ENCODE data around the gene FOXF1. TPM values are rescaled to one million over a fixed set of nuclear protein-coding genes. Genes with fewer than 3 reads are reported as not detected.
A peak's percentile ranks its signal among the peaks of the same experiment; 100 is the strongest.

FOXF1 gene
- polyA plus RNA-seq, 1 donor (not counting 4 experiments of a cell fraction or from before 2014, with no cell fraction given): not detected

DNA sequence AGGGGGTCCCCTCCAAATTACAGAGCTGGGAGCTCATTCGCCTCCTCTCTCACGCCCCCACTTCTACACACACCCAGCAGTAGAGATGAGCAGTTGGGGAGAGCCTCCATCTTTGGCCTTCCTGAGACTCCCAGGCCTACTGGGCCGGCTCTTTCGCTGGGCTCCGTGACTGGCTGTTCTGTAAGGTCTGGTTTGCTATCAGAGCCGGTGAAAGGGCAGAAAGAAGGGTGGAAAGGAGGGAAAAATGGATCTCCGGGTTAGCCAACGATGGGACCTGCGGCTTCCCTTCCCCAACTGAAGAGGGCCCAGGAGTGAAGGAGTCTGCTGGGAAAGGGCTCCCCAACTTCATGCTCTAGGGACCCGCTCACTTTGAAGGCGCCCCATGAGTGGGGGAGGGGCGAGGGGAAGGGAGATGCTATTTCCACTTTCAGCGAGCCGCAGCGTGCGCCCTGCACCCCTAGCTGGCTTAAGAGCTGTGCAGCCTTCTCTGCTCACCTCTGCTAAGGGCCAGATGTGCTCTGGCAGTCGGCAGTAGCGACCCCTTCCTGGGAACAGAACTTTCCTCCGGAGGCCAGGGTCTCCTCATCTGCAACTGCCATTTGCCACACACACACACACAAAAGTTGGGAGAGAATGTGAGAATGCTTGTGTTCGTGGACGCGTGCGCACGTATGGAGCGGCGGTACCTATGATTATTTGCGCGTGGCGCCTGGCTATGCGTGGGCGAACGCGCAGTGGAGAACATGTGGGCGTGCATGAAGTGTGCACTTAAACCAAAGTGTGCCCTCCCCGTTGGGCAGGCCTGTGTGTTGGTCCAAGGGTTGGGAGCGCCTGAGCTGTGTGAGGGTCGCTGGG is 2.9 kb upstream of the FOXF1 start:
- TF ChIP-seq, protein P1, sequence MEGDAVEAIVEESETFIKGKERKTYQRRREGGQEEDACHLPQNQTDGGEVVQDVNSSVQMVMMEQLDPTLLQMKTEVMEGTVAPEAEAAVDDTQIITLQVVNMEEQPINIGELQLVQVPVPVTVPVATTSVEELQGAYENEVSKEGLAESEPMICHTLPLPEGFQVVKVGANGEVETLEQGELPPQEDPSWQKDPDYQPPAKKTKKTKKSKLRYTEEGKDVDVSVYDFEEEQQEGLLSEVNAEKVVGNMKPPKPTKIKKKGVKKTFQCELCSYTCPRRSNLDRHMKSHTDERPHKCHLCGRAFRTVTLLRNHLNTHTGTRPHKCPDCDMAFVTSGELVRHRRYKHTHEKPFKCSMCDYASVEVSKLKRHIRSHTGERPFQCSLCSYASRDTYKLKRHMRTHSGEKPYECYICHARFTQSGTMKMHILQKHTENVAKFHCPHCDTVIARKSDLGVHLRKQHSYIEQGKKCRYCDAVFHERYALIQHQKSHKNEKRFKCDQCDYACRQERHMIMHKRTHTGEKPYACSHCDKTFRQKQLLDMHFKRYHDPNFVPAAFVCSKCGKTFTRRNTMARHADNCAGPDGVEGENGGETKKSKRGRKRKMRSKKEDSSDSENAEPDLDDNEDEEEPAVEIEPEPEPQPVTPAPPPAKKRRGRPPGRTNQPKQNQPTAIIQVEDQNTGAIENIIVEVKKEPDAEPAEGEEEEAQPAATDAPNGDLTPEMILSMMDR (optimal IDR thresholded peaks at IDR 0.05 in 1 of 3, IDR thresholded peaks at IDR 0.05 in 1 of 3, conservative IDR thresholded peaks at IDR 0.05 in 1 of 3; ENCODE audit: extremely low read depth in 1 of 3, insufficient read depth in 2 of 3, low read length in 3 of 3): no peak
- TF ChIP-seq EZH2 (IDR thresholded peaks at IDR 0.05; ENCODE audit: low read length): no peak
- FAIRE-seq (no peak), DNase-seq (ENCODE audit: low read depth, low spot score) (no peak)
- no peaks in the 10 kb centered on the region for H4K20me1 ChIP-seq (ENCODE audit: control insufficient read depth, extremely low read depth, insufficient read depth, low read length)
- H3K9ac ChIP-seq (ENCODE audit: control insufficient read depth, extremely low read depth, insufficient read depth, low read length): no peak overlapping the region
- no peak overlapping the region for H3K4me2 ChIP-seq (ENCODE audit: control insufficient read depth, extremely low read depth, insufficient read depth, low read depth, low read length)
- H3K27me3 ChIP-seq (ENCODE audit: control insufficient read depth, extremely low read depth, insufficient read depth, low read length): peaks cover 100% of the 10 kb centered on the region
- H3K4me3 ChIP-seq (ENCODE audit: control insufficient read depth in 2 of 3, extremely low read depth in 1 of 3, insufficient read depth in 2 of 3, low read depth in 1 of 3, low read length in 3 of 3): no peak overlapping the region
- no peak overlapping the region for H3K27ac ChIP-seq (ENCODE audit: control insufficient read depth, insufficient read depth, low read length)
- no peaks in the 10 kb centered on the region for H3K9me1 ChIP-seq (ENCODE audit: control insufficient read depth, extremely low read depth, insufficient read depth, low read length)
- H2AFZ ChIP-seq (ENCODE audit: control insufficient read depth, low read length): no peak overlapping the region
- H3K36me3 ChIP-seq (ENCODE audit: control insufficient read depth in 2 of 2, extremely low read depth in 1 of 2, insufficient read depth in 2 of 2, low read length in 2 of 2): no peaks in the 10 kb centered on the region
- no peaks in the 10 kb centered on the region for H3K79me2 ChIP-seq (ENCODE audit: control insufficient read depth, insufficient read depth, low read length)
- no peaks in the 10 kb centered on the region for H3K9me3 ChIP-seq (ENCODE audit: control insufficient read depth, low read depth, low read length)
- dilution Hi-C loops (cut with MboI; ENCODE audit: extremely low pct_ligation_motif_present, low sequenced_read_pairs): no loop called here
- H3K4me1 ChIP-seq (ENCODE audit: control insufficient read depth, extremely low read depth, insufficient read depth, low read length): peaks cover 4% of the 10 kb centered on the region

DNA sequence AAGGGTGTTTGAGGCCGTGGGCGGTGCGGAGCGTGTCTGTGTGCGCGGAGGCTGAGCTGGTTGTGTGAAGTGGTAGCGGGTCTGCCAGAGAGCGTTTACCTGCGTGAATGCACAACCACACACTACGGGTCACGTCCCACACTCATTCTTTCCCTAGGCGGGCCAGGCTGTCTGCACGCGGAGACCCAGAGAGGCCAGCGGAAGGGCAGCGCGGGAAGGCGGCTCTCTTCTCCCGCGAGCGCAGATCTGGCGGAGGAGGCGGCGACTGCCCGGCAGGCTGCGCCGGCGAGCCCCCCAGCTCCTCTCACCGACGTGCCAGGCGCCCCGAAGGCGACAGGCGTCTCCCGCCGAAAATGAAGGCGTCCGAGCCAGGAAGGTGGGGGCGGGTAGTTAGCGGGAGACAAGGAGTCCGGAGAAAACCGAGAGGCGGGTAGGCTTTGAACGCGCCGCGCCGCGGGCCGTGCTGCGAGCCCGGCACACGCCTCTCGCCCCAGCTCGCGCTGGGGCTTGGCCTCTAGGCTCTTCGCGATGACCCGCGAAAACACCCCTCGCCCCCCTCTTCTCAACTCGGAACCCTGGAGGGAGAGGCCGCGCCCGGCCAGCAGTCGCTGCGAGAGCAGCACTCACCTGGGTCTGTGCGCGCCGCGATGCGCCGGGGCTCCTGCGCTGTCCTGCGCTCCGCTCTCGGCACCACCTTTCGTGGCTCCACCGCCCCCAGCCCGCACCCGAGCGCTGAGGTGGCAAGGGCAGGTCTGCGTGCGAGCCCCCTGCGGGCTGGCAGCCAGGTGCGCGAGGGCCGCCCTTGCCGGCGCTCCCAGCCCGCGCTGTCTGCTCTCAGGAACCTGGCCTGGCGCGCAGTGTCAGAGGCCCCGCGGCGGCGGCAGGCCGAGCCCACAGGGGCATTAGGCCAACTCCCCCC is 2.0 kb upstream of the FOXF1 start:
- Histone ChIP-seq H3K4me2 (ENCODE audit: control insufficient read depth, extremely low read depth, insufficient read depth, low read depth, low read length) (peak overlapping the region; percentile 46), H3K27me3 (ENCODE audit: control insufficient read depth, extremely low read depth, insufficient read depth, low read length) (peaks cover 100% of the 10 kb centered on the region), H3K9ac (ENCODE audit: control insufficient read depth, extremely low read depth, insufficient read depth, low read length) (no peak overlapping the region), H3K4me1 (ENCODE audit: control insufficient read depth, extremely low read depth, insufficient read depth, low read length) (peaks cover 4% of the 10 kb centered on the region), H4K20me1 (ENCODE audit: control insufficient read depth, extremely low read depth, insufficient read depth, low read length) (no peaks in the 10 kb centered on the region), H3K27ac (ENCODE audit: control insufficient read depth, insufficient read depth, low read length) (no peak overlapping the region), H3K9me1 (ENCODE audit: control insufficient read depth, extremely low read depth, insufficient read depth, low read length) (no peaks in the 10 kb centered on the region), H3K4me3 (ENCODE audit: control insufficient read depth in 2 of 3, extremely low read depth in 1 of 3, insufficient read depth in 2 of 3, low read depth in 1 of 3, low read length in 3 of 3) (no peak overlapping the region), H3K36me3 (ENCODE audit: control insufficient read depth in 2 of 2, extremely low read depth in 1 of 2, insufficient read depth in 2 of 2, low read length in 2 of 2) (no peaks in the 10 kb centered on the region), H3K79me2 (ENCODE audit: control insufficient read depth, insufficient read depth, low read length) (no peaks in the 10 kb centered on the region), H3K9me3 (ENCODE audit: control insufficient read depth, low read depth, low read length) (no peaks in the 10 kb centered on the region), H2AFZ (ENCODE audit: control insufficient read depth, low read length) (no peak overlapping the region)
- DNase-seq (ENCODE audit: low read depth, low spot score) (no peak), FAIRE-seq (no peak)
- dilution Hi-C loops (cut with MboI; ENCODE audit: extremely low pct_ligation_motif_present, low sequenced_read_pairs): no loop called here
- TF ChIP-seq, protein P1 (optimal IDR thresholded peaks at IDR 0.05 in 1 of 3, IDR thresholded peaks at IDR 0.05 in 1 of 3, conservative IDR thresholded peaks at IDR 0.05 in 1 of 3; ENCODE audit: extremely low read depth in 1 of 3, insufficient read depth in 2 of 3, low read length in 3 of 3): no peak
- TF ChIP-seq EZH2 (IDR thresholded peaks at IDR 0.05; ENCODE audit: low read length): peak; percentile 78

Data from keratinocyte (primary cell).